IPS-11a (cell line): Measurements from ENCODE around the gene SPATA21.

Experiments
- H3K4me3 ChIP-seq: one replicate; pipeline ENCODE4 v1.5.1; 2013; ENCODE audit warnings: low read depth, low read length, control low read depth

The SPATA21 gene

GRCh38 chr1:16422041-16422440, 15.2 kb downstream of the SPATA21 start:
- H3K4me3 ChIP-seq, result no peak overlapping the region

- H3K4me3 ChIP-seq, result no peak overlapping the region
Observed at GRCh38 chr1:16421201-16421600, 16.0 kb downstream of the SPATA21 start.

DNA sequence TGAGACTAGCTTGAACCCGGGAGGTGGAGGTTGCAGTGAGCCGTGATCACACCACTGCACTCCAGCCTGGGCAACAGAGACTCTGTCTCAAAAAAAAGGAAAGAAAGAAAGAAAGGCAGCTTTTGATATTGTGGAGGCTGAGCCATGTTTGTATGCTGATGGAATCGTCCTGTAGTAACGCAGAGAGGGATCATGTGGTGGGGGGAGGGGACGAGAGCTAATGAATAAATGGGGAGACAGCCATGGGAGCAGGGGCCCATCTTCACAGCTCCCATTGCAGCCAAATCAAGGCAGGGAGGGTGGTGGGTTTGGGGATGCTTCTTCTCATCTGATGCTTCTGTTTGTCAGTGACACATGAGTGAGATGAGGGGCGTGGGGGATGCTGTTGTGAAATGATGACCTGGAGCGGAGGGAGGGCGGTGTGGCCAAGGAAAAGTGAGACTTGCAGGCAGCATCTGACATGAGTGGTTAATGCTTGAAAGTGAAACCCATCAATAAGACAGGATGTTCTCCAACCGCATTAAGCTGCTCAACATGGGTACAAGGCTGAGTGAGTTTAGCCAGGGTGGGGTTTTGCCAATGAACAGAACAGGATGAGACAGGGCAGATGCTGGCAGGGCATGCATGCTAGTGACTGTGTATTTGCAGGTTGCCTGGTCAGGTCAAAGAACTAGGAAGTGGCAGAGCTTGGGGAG, 16.7 kb downstream of the SPATA21 start:
- no peak overlapping the region for H3K4me3 ChIP-seq

GRCh38 chr1:16418823-16419425, 18.3 kb downstream of the SPATA21 start:
- no peak overlapping the region for H3K4me3 ChIP-seq

DNA sequence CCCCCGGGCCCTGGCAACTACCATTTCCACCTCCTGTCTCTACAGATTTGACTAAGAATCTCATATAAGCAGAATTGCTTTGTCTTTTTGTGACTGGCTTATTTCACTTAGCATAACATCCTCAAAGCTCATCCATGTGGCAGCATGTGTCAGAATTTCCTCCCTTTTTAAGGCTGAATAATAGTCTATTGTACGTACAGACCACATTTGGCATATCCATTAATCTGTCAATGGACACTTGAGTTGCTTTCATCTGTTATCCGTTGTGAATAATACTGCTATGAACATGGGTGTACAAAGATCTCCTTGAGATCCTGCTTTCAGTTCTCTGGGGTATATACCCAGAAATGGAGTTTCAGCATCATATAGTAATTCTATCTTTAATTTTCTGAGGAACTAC, 24.0 kb downstream of the SPATA21 start:
- H3K4me3 ChIP-seq, result no peak overlapping the region

- no peak overlapping the region for H3K4me3 ChIP-seq
Observed at GRCh38 chr1:16410803-16411202, 26.4 kb downstream of the SPATA21 start.

DNA sequence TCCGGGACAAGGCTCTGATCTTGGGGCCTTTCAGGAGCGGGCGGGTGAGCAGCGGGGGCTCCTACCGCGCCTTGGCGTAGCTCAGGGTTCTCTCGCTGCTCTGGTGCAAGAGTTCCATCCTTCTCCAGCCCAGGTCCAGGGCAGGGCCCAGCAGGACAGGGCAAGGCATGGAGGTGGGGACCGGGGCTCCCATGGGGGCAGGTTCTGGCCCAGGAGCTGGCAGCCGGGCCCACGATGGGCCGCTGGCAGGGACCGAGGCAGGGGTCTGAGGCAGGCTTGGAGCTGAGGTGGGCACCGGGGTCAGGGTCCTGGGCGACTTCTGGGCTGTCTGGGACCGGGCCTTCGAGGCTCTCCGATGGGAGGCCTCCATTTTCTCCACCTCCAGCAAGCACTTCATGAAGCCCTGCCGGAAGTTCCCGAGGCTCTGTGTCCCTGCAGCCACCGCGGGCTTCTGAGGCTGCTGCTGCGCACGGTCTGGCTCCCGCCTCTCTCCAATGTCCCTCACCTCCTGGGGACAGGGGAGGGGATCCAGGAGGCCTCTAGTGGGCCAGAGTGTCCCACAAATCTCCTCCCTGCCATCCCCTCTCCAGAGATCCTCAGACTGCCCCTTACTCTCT, 27.6 kb downstream of the SPATA21 start:
- H3K4me3 ChIP-seq, result no peak overlapping the region

GRCh38 chr1:16406868-16407267, 30.4 kb downstream of the SPATA21 start:
- no peak overlapping the region for H3K4me3 ChIP-seq

DNA sequence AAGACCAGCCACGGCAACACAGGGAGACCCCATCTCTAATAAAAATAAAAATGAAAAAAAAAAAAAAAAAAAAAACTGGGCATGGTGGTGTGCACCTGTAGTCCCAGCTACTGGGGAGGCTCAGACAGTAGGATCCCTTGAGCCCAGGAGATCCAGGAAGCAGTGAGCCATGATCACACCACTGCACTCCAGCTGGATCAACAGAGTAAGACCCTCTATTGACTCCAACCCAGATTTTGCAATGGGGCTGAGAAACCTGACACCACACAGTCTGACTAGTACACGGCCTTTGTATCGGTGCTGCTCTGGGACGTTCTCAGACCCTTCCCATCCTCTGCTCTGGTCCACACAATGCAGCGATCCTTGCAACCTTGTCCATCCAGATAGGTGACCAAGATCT, 31.8 kb downstream of the SPATA21 start:
- H3K4me3 ChIP-seq, result no peak overlapping the region

DNA sequence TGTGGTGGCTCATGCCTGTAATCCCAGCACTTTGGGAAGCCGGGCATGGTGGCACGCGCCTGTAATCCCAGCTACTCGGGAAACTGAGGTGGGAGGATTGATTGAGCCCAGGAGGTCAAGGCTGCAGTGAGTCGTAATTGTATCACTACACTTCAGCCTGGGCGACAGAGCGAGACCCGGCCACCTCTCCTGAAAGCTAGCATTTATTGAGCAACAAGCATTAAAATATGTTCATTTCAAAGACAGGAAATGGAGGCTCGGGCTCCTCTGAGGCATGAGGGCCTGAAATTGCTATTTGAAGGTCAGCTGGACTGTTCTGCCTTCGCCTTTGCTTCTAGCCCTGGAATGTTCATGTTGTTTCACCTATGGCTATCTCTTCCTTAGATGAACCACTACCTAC, 34.5 kb downstream of the SPATA21 start:
- no peak overlapping the region for H3K4me3 ChIP-seq

- H3K4me3 ChIP-seq, result no peak overlapping the region
Observed at GRCh38 chr1:16398371-16398953, 38.8 kb downstream of the SPATA21 start.

GRCh38 chr1:16397120-16397519, 40.1 kb downstream of the SPATA21 start:
- no peak overlapping the region for H3K4me3 ChIP-seq

DNA sequence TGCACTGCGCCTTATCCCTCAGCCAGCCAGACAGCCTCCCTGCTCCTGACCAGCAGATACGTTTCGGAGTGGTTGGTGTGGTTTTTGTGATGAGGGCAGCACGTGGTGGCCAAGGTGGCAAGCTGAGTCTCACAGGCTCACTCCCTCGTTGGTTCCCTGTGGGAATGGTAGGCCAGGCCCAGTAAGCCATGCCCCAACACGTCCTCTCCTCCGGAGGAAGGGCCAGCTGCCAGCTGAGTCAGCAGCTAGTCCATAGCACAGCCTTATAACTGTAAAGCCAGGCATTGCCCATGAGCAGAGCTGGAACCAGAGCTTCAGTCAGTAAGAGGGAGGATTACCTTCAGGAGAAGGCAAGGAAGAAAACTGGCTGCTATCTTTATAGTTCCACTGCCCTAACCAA, 40.6 kb downstream of the SPATA21 start:
- no peak overlapping the region for H3K4me3 ChIP-seq

DNA sequence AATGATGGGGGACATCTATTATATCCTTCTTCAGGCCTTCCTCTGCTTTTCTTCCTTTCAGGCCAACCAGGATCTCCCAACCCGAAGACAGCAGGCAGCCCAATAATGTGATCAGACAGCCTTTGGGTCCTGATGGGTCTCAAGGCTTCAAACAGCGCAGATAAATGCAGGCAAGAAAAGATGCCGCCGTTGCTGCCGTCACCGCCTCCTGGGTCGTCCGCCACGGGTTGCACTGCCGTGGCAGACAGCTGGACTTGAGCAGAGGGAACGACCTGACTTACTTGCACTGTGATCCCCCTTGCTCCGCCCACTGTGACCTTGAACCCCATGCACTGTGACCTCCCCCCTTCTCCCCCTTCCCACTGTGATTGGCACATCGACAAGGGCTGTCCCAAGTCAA, 42.2 kb downstream of the SPATA21 start:
- H3K4me3 ChIP-seq, result no peak overlapping the region

DNA sequence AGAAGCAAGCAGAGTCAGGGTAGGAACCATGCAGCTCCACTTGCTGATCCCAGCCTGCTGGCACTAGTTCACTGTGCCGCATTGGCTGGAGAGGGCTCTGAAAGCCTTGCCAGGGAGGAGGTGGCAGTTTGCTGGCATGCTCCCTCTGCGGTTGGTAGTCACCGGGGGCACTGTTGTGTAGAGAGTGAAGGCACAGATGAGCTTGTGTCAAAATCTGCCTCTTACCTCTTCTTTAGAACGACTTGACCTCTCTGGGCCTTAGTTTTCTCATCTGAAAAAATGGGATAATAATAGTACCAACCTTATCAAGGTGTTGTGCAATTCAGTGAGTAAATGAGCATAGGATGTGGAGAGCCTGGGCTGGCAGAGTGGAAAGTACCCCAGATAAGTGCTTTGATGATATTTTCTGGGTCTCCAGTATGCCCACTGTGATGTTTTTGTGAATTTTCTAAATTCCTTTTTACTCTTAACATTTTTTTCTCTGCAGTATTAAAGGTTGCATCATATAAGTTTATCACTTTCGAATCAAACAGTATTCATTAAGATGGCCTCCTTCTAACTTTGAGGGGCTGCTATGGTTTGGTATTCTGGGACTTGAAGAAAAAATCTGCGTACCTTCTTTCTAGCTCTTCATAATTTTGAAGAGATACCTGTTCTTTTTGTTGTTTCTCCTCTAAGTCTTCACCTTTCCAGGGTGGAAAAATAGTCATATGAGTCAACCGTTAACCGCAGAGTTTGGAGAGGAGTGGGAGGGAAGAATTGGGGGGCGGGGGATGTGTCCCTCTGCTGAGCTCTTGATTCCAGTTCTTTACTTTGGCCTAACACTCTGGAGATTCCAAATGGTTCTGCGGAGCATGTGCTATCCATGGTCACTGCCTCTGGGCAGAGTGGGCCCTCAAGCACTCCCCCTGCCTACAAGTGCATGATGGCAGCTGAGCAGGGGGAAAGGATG, 43.4 kb downstream of the SPATA21 start:
- H3K4me3 ChIP-seq, result no peak overlapping the region

DNA sequence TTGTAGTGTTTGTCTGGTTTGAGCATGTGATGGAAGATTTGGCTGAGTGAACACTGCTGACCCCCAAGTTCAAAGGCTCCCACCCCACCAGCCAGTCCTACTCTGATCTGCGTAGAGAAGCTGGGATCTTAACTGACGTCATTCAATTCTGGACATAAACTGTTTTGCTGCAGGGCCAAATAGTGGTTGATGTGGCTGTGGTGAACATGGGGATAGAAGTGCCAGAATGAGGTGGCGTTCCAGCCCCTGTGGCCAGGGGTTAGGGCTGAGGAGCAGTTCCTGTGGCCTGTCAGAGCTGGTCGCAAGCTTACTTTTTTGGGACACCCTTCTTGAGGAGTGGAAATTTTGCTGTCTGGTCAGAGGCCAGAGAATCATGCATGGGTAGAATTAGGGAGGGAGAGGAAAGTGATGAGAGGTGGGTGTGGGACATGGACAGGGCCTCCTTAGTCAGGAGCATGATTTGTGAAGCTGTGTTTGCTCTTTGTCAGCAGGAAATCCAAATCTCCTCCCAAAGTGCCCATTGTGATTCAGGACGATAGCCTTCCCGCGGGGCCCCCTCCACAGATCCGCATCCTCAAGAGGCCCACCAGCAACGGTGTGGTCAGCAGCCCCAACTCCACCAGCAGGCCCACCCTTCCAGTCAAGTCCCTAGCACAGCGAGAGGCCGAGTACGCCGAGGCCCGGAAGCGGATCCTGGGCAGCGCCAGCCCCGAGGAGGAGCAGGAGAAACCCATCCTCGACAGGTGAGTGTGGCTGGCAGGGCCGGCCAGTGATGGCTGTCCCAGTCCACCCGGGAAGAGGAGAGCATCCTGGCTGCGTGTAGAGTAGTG, 44.3 kb downstream of the SPATA21 start:
- no peak overlapping the region for H3K4me3 ChIP-seq

DNA sequence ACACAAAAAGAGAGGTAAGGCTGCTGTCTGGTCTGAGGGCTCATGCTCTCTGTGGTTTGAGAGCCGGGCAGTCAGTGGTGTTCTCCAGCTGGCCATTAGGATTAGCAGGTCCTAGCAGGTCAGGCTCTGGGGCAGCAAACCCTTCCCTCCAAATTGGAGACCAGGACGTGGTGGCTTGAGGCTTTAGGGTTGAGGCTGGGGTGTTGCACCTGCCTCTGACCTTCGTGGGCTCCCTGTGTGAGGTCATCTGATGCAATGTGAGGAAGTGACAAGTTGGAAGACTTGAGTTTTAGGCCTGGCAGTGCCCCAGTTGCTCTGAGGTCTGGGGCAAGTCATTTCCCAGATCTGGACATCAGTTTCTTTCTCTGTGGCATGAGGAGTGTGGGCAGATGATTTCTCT, 45.8 kb downstream of the SPATA21 start:
- H3K4me3 ChIP-seq, result no peak overlapping the region

DNA sequence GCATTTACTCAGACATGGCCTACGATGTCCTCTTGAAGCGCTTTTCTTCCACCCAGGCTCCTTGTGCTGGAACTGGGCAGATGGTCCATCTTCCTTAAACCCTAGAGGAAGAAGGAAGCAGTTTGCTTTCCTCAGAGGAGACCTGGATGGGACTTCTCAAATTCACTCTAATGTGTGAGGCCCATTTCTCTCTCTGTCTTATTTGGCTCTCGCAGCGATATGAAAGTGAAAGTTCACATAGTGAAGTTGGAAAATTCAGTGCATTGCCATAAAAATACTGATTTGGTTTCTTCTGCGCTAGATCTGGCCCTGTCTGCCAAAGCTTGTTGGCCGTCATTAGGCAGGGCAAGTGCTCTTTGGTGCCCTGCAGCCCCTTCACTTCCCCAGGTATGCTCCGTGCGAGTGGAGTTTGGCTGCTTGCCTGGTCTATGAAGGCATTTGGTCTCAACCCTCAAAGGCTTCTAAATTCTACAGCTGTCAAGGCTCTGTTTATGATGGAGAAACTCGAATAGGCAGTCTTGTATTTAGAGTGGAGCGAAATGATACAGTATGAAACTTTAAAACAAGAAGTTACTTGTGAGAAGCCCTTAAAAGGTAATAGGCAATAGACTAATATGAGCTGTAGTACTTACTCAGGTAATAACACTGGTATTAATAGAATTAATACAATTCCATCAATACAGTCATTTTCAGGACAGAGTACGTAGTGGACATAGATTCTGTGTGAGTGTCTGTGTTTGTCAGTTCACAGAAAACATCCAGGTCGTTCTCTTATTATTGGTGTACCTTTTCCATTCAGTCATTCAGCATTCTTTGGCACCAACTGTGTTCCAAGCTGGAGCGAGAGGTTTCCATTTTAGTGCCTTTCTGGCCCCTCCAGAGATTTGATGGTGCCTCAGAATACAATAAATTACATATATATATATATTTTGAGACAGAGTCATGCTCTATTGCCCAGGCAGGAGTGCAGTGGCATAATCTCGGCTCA, 49.7 kb downstream of the SPATA21 start:
- no peak overlapping the region for H3K4me3 ChIP-seq
